Neural cell (in vitro differentiated cells): ENCODE results near the gene PPP1R36.
"Not testable (repeated sequence)": the region's sequence is repeated elsewhere in the genome, so short reads cannot be mapped to it uniquely, and the experiment has no call there.

ENCODE experiments used
- CTCF ChIP-seq: fragments of 450-650 bp; IDR thresholded peaks from 2 replicates; pipeline ENCODE4 v1.5.1; 2014; ENCODE audit warnings: antibody characterized with exemption, mild to moderate bottlenecking, moderate library complexity; ENCODE audit not compliant: poor library complexity, severe bottlenecking
- RAD21 ChIP-seq: fragments of 450-650 bp; conservative IDR thresholded peaks from 2 replicates; pipeline ENCODE4 v1.6.1; 2014; ENCODE audit warnings: antibody characterized with exemption, mild to moderate bottlenecking, moderate library complexity

GRCh38 chr14:64569646-64570045 lies 19.9 kb downstream of the PPP1R36 start:
- TF ChIP-seq CTCF, RAD21: not testable (repeated sequence)
